GM23338 (cell line): Measurements from ENCODE around the gene CTCFL. TPM values are rescaled to one million over a fixed set of nuclear protein-coding genes. Genes with fewer than 3 reads are reported as not detected.
"Not testable (repeated sequence)": the region's sequence is repeated elsewhere in the genome, so short reads cannot be mapped to it uniquely, and the experiment has no call there.

Source experiments
- ATAC-seq: fragments of 200-7000 bp; cut with Tn5 transposase; 3 replicates; pipeline ENCODE4 v1.9.1; 2020
- DNase-seq: peaks from one replicate; pipeline ENCODE4 v3.0.0-alpha.2; 2015; ENCODE audit warnings: low spot score
- H2AFZ ChIP-seq: fragments of 200-600 bp; sonication (generic); 2 replicates; pipeline ENCODE4 v1.8.0; 2016; ENCODE audit warnings: antibody characterized with exemption, mild to moderate bottlenecking, moderate library complexity
- H3F3A ChIP-seq: fragments of 200-600 bp; sonication (generic); replicated peaks from 2 replicates; pipeline ENCODE4 v1.8.0; 2017; ENCODE audit warnings: antibody characterized with exemption, mixed run types, low read depth
- H3K27ac ChIP-seq: fragments of 200-600 bp; sonication (generic); 2 replicates; pipeline ENCODE4 v1.6.1; 2016; ENCODE audit warnings: low read depth
- H3K27me3 ChIP-seq: fragments of 200-600 bp; sonication (generic); 2 replicates; pipeline ENCODE4 v1.8.0; 2016; ENCODE audit warnings: mild to moderate bottlenecking, mixed run types, moderate library complexity; ENCODE audit not compliant: insufficient read depth
- H3K36me3 ChIP-seq: fragments of 200-600 bp; sonication (generic); 2 replicates; pipeline ENCODE4 v1.8.0; 2016; ENCODE audit warnings: mild to moderate bottlenecking; ENCODE audit not compliant: insufficient read depth
- H3K4me1 ChIP-seq: fragments of 200-600 bp; sonication (generic); 2 replicates; pipeline ENCODE4 v1.8.0; 2016; ENCODE audit warnings: mild to moderate bottlenecking, moderate library complexity; ENCODE audit not compliant: insufficient read depth
- H3K4me2 ChIP-seq: fragments of 200-600 bp; sonication (generic); 2 replicates; pipeline ENCODE4 v1.7.1; 2017; ENCODE audit warnings: mixed run types
- H3K4me3 ChIP-seq: fragments of 200-600 bp; sonication (generic); 2 replicates; pipeline ENCODE4 v1.6.1; 2016; ENCODE audit warnings: mixed run types
- H3K79me2 ChIP-seq: fragments of 200-600 bp; sonication (generic); replicated peaks from 2 replicates; pipeline ENCODE4 v1.8.0; 2017; ENCODE audit warnings: mild to moderate bottlenecking; ENCODE audit not compliant: insufficient read depth
- H3K9me2 ChIP-seq: fragments of 200-600 bp; sonication (generic); 2 replicates; pipeline ENCODE4 v1.8.0; 2017; ENCODE audit not compliant: insufficient read depth
- H4K20me1 ChIP-seq: fragments of 200-600 bp; sonication (generic); replicated peaks from 2 replicates; pipeline ENCODE4 v1.8.0; 2017; ENCODE audit warnings: mild to moderate bottlenecking; ENCODE audit not compliant: insufficient read depth
- H3K27ac Mint-ChIP-seq: 2 replicates; pipeline ENCODE4 v1.8.0; 2020; ENCODE audit warnings: inconsistent platforms, mild to moderate bottlenecking, moderate library complexity, mixed read lengths
- H3K27me3 Mint-ChIP-seq: 3 replicates; pipeline ENCODE4 v1.8.0; 2022; ENCODE audit warnings: low read depth, mild to moderate bottlenecking, moderate library complexity, mixed read lengths, inconsistent platforms; ENCODE audit not compliant: insufficient read depth, poor library complexity
- H3K36me3 Mint-ChIP-seq: 3 replicates; pipeline ENCODE4 v1.8.0; 2021; ENCODE audit warnings: low read depth, mild to moderate bottlenecking, inconsistent platforms, moderate library complexity, mixed read lengths
- H3K4me1 Mint-ChIP-seq: 3 replicates; pipeline ENCODE4 v1.8.0; 2020; ENCODE audit warnings: mild to moderate bottlenecking, inconsistent platforms, mixed read lengths
- H3K4me3 Mint-ChIP-seq: 3 replicates; pipeline ENCODE4 v1.8.0; 2021; ENCODE audit warnings: moderate library complexity, mild to moderate bottlenecking, inconsistent platforms, mixed read lengths
- H3K9me3 Mint-ChIP-seq: 3 replicates; pipeline ENCODE4 v1.8.0; 2020; ENCODE audit warnings: moderate library complexity, mild to moderate bottlenecking, inconsistent platforms, mixed read lengths
- CREB1 ChIP-seq: fragments of 250-450 bp; sonication (Bioruptor Pico); IDR thresholded peaks from 2 replicates; pipeline ENCODE4 v1.5.0; 2020; ENCODE audit warnings: low read depth, mild to moderate bottlenecking, moderate library complexity
- CTCF ChIP-seq, 2 experiments: fragments of 200-600 bp in 1 of 2; sonication (generic) in 1 of 2; conservative IDR thresholded peaks; 2 replicates each; pipeline versions ENCODE4 v1.5.1 to v1.6.1; 2016 to 2017; ENCODE audit warnings: antibody characterized with exemption in 2 of 2, low read depth in 2 of 2, mild to moderate bottlenecking in 2 of 2, moderate library complexity in 1 of 2
- ZNF331 ChIP-seq: fragments of 250-450 bp; sonication (Bioruptor Pico); IDR thresholded peaks from 2 replicates; pipeline ENCODE4 v1.5.0; 2020; ENCODE audit warnings: low read depth, mild to moderate bottlenecking, moderate library complexity
- polyA plus RNA-seq: library from polyadenylated mRNA; unstranded; fragments of >200 nt; fragmentation: Nextera tagmentation; extraction: Ambion mirVana; gene quantifications from 2 replicates; pipeline ENCODE4 v1.2.1, GENCODE V29; 2016
- total RNA-seq: library from RNA; depleted of rRNA; stranded (reverse); fragments of >200 nt; shearing (Covaris generic); gene quantifications from 2 replicates; pipeline ENCODE4 v1.2.3, GENCODE V29; 2014

The CTCFL gene
- total and polyA plus RNA-seq, 2 experiments from 2014 or later: 0.55 to 1.4 TPM

- Histone ChIP-seq H3K4me3 (no peak overlapping the region), H3F3A (no peaks in the 10 kb centered on the region), H3K79me2 (no peaks in the 10 kb centered on the region), H2AFZ (no peak overlapping the region), H3K4me2 (no peak overlapping the region), H3K4me1 (peaks cover 9% of the 10 kb centered on the region), H3K27me3 (no peaks in the 10 kb centered on the region), H3K36me3 (no peaks in the 10 kb centered on the region), H3K9me2 (0 out of 2 replicates have a peak, but pooled peaks cover 1% of the 10 kb centered on the region), H4K20me1 (no peaks in the 10 kb centered on the region), H3K27ac (no peak overlapping the region)
- no peak for TF ChIP-seq CREB1 (CRISPR knock-in tag)
- H3K4me1 Mint-ChIP-seq: peaks cover 23% of the 10 kb centered on the region
- no peak overlapping the region for H3K4me3 Mint-ChIP-seq
- H3K27ac Mint-ChIP-seq: no peak overlapping the region
- no peaks in the 10 kb centered on the region for H3K9me3 Mint-ChIP-seq
- no peak for ATAC-seq
- H3K36me3 Mint-ChIP-seq: no peaks in the 10 kb centered on the region
- no peak for DNase-seq
- H3K27me3 Mint-ChIP-seq: peaks cover 1% of the 10 kb centered on the region
Observed at GRCh38 chr20:57512432-57512831, 12.5 kb downstream of the CTCFL start.

DNA sequence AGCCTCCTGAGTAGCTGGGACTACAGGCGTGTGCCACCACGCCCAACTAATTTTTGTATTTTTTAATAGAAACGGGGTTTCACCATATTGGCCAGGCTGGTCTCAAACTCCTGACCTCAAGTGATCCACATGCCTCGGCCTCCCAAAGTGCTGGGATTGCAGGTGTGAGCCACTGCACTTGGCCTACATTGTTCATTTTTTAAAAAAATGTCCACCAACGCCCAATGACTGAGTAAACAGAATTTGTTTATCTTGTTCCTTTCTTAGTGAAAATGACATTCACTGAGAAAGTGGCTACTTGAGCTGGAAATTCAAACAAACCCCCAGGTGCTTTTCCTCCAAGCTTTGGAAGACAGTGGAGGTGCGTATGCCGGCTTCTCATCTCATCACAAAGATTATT, 13.2 kb downstream of the CTCFL start:
- H3K4me3 ChIP-seq, H3K27me3 ChIP-seq, H3K79me2 ChIP-seq, H3K4me3 Mint-ChIP-seq, H4K20me1 ChIP-seq, H3K9me2 ChIP-seq, H3K4me2 ChIP-seq, ATAC-seq, H3K27me3 Mint-ChIP-seq, H3K9me3 Mint-ChIP-seq, H2AFZ ChIP-seq, H3K4me1 ChIP-seq, H3K27ac Mint-ChIP-seq, H3K36me3 Mint-ChIP-seq, H3K36me3 ChIP-seq, DNase-seq, H3F3A ChIP-seq, H3K27ac ChIP-seq: not testable (repeated sequence)
- peaks cover 23% of the 10 kb centered on the region for H3K4me1 Mint-ChIP-seq

DNA sequence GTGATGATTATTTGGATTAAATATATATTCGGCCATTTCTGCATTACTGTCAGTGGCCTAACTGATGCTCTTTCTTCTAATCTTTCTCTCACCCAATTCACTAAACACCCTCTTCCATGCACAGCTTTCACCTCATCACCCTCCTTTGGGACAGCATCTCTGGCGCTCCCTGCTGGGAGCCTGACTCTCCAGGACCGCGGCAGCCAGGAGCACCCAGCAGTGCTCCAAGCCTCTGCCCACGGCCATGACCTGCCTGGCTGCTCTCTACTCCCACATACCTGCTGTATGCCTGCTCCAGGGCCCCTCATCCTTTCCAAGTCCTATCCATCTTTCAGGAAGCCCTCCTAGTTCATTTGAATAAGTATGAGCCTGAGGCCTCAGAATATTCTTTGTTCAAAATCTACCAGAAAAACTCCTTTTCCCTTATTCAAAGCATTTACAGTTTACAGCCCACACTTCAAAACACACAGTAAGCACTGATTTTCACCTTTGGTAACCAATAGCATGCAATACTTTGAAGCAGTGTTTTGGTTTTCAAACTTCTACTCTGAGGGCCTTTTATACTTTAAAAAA, 15.2 kb downstream of the CTCFL start:
- Mint-ChIP-seq H3K36me3 (no peaks in the 10 kb centered on the region), H3K27ac (no peak overlapping the region), H3K4me3 (no peak overlapping the region), H3K9me3 (no peaks in the 10 kb centered on the region), H3K4me1 (peaks cover 23% of the 10 kb centered on the region), H3K27me3 (peaks cover 2% of the 10 kb centered on the region)
- no peak overlapping the region for H2AFZ ChIP-seq
- H3K27ac ChIP-seq: no peak overlapping the region
- DNase-seq (peak; percentile 43), ATAC-seq (peak; percentile 72)
- TF ChIP-seq ZNF331 (no peak), CTCF (conservative IDR thresholded peaks at IDR 0.05; ENCODE audit: low read depth in 2 of 2) (peak; percentile 45 to 67)
- no peak overlapping the region for H3K4me2 ChIP-seq
- 0 out of 2 replicates have a peak, but pooled peaks cover 3% of the 10 kb centered on the region for H3K9me2 ChIP-seq
- H3K4me3 ChIP-seq: no peak overlapping the region
- H3K4me1 ChIP-seq: peaks cover 9% of the 10 kb centered on the region
- no peaks in the 10 kb centered on the region for H3K36me3 ChIP-seq
- no peaks in the 10 kb centered on the region for H3K79me2 ChIP-seq
- no peaks in the 10 kb centered on the region for H3F3A ChIP-seq
- H3K27me3 ChIP-seq: no peaks in the 10 kb centered on the region
- H4K20me1 ChIP-seq: no peaks in the 10 kb centered on the region
